Measurements from ENCODE around the gene CCT3. TPM values are rescaled to one million over a fixed set of nuclear protein-coding genes. Genes with fewer than 3 reads are reported as not detected.
A peak's percentile ranks its signal among the peaks of the same experiment; 100 is the strongest.

The CCT3 gene
- polyA plus RNA-seq, 1 of the 3 experiments (the other 2 are of a cell fraction), result 295 TPM

DNA sequence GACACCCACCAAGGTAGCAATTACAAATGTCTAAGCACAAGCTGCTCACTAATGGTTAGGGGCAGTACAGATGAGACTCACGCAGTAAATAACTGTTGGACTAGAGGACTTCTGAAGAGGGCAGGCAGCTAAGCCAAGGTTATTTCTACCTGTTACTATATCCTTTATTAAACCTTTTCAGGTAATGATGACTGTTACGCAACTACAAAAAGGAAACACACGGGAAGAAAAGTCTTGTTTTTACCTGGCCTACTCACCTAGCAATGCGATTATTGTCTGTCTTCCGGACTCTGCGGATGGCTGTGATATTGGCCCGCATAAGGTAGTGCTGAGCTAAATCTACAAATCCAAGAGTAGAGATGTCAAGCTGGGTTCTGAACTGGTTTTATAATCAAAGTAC, 21.2 kb downstream of the CCT3 start:
- CTCF ChIA-PET, result interaction anchor here (1.6 kb wide), 1 partner anchor 10 kb away, joined by 5 read pairs; no protein-coding TSS in a partner anchor

DNA sequence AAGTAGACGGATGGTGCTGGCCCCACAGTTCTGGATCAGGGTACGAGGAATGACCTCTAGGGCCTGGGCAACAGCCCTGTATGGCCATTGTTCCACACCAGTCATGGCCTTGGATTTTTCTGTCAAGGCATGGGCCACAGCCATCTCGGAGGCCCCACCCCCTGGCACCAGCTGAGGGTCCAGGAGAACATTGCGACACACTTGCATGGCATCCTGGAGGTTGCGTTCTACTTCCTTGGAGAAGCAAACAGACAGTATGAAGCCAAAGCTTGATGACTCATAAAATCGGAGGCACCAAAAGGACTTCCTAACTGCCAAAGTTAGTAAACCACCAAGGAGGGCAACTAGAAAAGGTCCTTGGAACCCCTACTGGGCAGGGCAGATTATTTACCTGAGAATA, 27.1 kb downstream of the CCT3 start:
- Histone ChIP-seq H3K9me3 (no peaks in the 10 kb centered on the region), H2AFZ (ENCODE audit: low read depth) (no peak overlapping the region), H3K4me3 (ENCODE audit: low read depth in 2 of 2, low read length in 1 of 2) (no peak overlapping the region), H3K27me3 (ENCODE audit: insufficient read depth) (no peaks in the 10 kb centered on the region), H3K9me2 (no peaks in the 10 kb centered on the region), H3K36me3 (replicated peaks in 1 of 2; ENCODE audit: control insufficient read depth in 1 of 2, insufficient read depth in 2 of 2, low read length in 1 of 2) (peaks cover 73 to 87% of the 10 kb centered on the region in 2 experiments), H3K4me1 (ENCODE audit: control insufficient read depth in 1 of 2, insufficient read depth in 2 of 2, low read depth in 1 of 2, low read length in 1 of 2) (no peaks in the 10 kb centered on the region), H3F3A (replicated peaks; ENCODE audit: insufficient read depth) (peaks cover 22% of the 10 kb centered on the region), H3K27ac (ENCODE audit: low read depth in 2 of 2, low read length in 1 of 2) (no peak overlapping the region), H3K79me2 (ENCODE audit: insufficient read depth) (no peaks in the 10 kb centered on the region), H4K20me1 (ENCODE audit: insufficient read depth) (no peaks in the 10 kb centered on the region), H3K4me2 (no peak overlapping the region), H3K9ac (no peak overlapping the region)
- DNase-seq, result no peak
- TF ChIP-seq FOSL2 (IDR thresholded peaks at IDR 0.05; ENCODE audit: borderline replicate concordance, low read depth) (peak; percentile 23; the same call in 1 of the 2 replicates), POLR2AphosphoS5 (IDR thresholded peaks at IDR 0.05; ENCODE audit: low read depth, low read length) (no peak)
- ChIA-PET CTCF (interaction anchor here (0.9 to 1.2 kb wide), 3 partner anchors 9 to 75 kb away, joined by 3 to 4 read pairs (median 3); no protein-coding TSS in a partner anchor), POLR2A (interaction anchor here (0.8 kb wide), 1 partner anchor 9 kb away, joined by 3 read pairs; no protein-coding TSS in a partner anchor)
- 79% methylated on average over 6 of the region's 6 CpGs for WGBS (ENCODE audit: low lambda C conversion rate)

More for the DNA sequence above, 21.2 kb downstream of the CCT3 start:
- 89% methylated on average over 7 of the region's 7 CpGs for WGBS (ENCODE audit: low lambda C conversion rate)
- Histone ChIP-seq H3K27me3 (ENCODE audit: insufficient read depth) (no peaks in the 10 kb centered on the region), H4K20me1 (ENCODE audit: insufficient read depth) (0 out of 2 replicates have a peak, but pooled peaks cover 3% of the 10 kb centered on the region), H3K4me3 (ENCODE audit: low read depth in 2 of 2, low read length in 1 of 2) (no peak overlapping the region), H3K9ac (no peak overlapping the region), H3K79me2 (ENCODE audit: insufficient read depth) (0 out of 2 replicates have a peak, but pooled peaks cover 5% of the 10 kb centered on the region), H3K9me3 (no peaks in the 10 kb centered on the region), H3K9me2 (no peaks in the 10 kb centered on the region), H3K36me3 (replicated peaks in 1 of 2; ENCODE audit: control insufficient read depth in 1 of 2, insufficient read depth in 2 of 2, low read length in 1 of 2) (peaks cover 87 to 98% of the 10 kb centered on the region in 2 experiments), H3F3A (replicated peaks; ENCODE audit: insufficient read depth) (peaks cover 14% of the 10 kb centered on the region), H3K4me2 (no peak overlapping the region), H3K4me1 (ENCODE audit: control insufficient read depth in 1 of 2, insufficient read depth in 2 of 2, low read depth in 1 of 2, low read length in 1 of 2) (no peaks in the 10 kb centered on the region), H2AFZ (ENCODE audit: low read depth) (no peak overlapping the region), H3K27ac (ENCODE audit: low read depth in 2 of 2, low read length in 1 of 2) (no peak overlapping the region)
- POLR2A ChIA-PET, result no interaction called here
- TF ChIP-seq TEAD4 (IDR thresholded peaks at IDR 0.05; ENCODE audit: borderline replicate concordance, insufficient read depth) (no peak), NRF1 (IDR thresholded peaks at IDR 0.05; ENCODE audit: low read depth, low read length) (no peak), EZH2phosphoT487 (IDR thresholded peaks at IDR 0.05; ENCODE audit: borderline replicate concordance, low read depth) (no peak), FOXJ3 (CRISPR knock-in tag; IDR thresholded peaks at IDR 0.05) (no peak), TCF12 (IDR thresholded peaks at IDR 0.05) (no peak), MXI1 (IDR thresholded peaks at IDR 0.05; ENCODE audit: low read depth, low read length) (no peak), RXRA (IDR thresholded peaks at IDR 0.05; ENCODE audit: borderline replicate concordance, low read depth) (no peak), RAD21 (IDR thresholded peaks at IDR 0.05; ENCODE audit: low read length) (no peak), SMC3 (IDR thresholded peaks at IDR 0.05; ENCODE audit: low read depth, low read length) (no peak)
- TF ChIP-seq, protein P1, sequence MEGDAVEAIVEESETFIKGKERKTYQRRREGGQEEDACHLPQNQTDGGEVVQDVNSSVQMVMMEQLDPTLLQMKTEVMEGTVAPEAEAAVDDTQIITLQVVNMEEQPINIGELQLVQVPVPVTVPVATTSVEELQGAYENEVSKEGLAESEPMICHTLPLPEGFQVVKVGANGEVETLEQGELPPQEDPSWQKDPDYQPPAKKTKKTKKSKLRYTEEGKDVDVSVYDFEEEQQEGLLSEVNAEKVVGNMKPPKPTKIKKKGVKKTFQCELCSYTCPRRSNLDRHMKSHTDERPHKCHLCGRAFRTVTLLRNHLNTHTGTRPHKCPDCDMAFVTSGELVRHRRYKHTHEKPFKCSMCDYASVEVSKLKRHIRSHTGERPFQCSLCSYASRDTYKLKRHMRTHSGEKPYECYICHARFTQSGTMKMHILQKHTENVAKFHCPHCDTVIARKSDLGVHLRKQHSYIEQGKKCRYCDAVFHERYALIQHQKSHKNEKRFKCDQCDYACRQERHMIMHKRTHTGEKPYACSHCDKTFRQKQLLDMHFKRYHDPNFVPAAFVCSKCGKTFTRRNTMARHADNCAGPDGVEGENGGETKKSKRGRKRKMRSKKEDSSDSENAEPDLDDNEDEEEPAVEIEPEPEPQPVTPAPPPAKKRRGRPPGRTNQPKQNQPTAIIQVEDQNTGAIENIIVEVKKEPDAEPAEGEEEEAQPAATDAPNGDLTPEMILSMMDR (IDR thresholded peaks at IDR 0.05), result no peak
- TF ChIP-seq, protein P2, sequence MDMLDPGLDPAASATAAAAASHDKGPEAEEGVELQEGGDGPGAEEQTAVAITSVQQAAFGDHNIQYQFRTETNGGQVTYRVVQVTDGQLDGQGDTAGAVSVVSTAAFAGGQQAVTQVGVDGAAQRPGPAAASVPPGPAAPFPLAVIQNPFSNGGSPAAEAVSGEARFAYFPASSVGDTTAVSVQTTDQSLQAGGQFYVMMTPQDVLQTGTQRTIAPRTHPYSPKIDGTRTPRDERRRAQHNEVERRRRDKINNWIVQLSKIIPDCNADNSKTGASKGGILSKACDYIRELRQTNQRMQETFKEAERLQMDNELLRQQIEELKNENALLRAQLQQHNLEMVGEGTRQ (IDR thresholded peaks at IDR 0.05; ENCODE audit: borderline replicate concordance, low read depth, low read length), result no peak
- TF ChIP-seq, protein P3, sequence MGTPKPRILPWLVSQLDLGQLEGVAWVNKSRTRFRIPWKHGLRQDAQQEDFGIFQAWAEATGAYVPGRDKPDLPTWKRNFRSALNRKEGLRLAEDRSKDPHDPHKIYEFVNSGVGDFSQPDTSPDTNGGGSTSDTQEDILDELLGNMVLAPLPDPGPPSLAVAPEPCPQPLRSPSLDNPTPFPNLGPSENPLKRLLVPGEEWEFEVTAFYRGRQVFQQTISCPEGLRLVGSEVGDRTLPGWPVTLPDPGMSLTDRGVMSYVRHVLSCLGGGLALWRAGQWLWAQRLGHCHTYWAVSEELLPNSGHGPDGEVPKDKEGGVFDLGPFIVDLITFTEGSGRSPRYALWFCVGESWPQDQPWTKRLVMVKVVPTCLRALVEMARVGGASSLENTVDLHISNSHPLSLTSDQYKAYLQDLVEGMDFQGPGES (IDR thresholded peaks at IDR 0.05; ENCODE audit: low read depth, low read length), result no peak
- DNase-seq, result no peak
